HK-2 (cell line): ENCODE results near the gene PET100.

ENCODE experiments used
- DNase-seq: peaks from one replicate; pipeline ENCODE4 v3.0.0-alpha.2; 2018; ENCODE audit not compliant: unreplicated experiment

PET100 gene

DNA sequence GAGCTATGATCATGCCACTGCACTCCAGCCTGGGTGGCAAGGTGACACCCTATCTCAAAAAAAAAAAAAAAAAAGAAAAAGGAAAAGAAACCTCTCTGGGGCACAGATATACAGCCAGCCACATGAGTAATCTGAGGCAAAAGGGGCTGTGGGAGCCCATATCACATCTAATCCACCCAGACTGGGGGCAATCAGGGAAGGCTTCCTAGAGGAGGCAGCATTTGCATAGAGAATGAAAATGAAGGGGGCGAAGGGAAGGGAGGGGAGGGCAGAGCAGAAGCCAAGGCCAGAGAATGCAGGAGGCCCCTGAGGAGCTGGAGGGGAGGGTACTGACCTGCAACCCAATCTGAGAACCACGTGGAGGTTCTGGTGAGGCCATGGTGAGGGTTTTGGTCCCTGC is 20.6 kb downstream of the PET100 start:
- DNase-seq = no peak

DNA sequence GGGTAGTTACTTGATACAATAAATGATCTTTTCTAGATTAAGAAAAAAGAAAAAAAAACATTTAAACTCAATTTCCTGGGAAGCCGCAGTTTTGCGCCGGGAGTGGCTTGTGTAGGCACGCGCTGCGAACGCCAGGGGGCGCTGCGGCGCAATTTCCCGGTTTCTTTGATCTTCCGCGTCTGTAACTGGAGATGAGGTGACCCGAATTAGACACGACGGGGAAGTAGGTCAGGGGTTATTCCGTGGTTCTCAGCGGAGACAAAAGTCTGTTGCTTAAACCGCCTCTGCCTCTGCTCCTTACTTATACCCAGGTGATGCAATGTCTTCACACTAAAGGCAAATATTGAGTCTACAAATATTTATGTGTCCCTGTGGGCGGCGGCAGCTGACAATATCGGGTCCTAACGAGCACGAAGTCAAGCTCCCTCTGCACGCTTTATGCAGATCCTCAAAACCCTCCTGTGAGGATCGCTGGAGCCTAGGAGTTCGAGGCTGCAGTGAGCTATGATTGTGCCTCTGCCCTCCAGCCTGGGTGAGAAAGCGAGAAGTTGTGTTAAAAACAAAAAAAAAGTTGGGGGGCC is 22.6 kb downstream of the PET100 start:
- peak; percentile 86 for DNase-seq

DNA sequence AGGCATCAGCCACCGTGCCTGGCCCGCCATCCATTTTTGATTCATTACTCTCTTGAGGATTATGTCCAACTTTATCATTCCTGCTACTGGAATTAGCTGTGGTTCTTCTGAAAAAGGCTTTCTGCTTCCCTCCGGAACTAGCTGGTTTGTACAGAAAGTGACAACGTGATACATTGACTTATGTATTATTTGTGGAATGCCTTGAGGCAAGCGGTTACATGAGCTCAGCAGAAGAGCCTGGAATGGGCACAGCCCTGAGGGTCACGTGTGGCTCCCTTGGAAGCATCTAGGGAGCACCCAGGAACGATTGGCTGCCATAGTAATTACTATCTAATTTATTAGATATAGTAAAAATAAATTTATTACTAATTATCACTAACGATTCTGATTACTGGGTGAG is 24.8 kb downstream of the PET100 start:
- no peak for DNase-seq

DNA sequence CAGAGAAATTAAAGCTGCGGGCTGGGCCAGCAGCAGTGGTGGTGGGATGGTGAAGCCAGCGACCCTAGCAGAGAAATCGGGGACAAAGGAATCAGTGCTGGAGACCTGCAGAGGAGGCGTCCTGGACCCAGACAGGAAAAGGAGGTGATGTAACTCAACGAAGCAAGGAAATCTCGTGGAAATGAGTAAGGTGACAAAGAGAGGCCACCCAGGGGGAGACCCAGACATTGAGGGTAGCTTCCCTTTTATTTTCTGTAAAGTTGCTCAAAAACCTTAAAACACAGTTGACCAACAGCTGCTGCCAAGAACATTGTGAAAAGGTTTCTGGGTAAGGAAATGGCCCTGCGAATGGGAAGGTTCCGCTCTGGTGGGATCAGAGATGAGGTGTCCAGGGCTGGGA is 26.0 kb downstream of the PET100 start:
- DNase-seq = no peak

DNA sequence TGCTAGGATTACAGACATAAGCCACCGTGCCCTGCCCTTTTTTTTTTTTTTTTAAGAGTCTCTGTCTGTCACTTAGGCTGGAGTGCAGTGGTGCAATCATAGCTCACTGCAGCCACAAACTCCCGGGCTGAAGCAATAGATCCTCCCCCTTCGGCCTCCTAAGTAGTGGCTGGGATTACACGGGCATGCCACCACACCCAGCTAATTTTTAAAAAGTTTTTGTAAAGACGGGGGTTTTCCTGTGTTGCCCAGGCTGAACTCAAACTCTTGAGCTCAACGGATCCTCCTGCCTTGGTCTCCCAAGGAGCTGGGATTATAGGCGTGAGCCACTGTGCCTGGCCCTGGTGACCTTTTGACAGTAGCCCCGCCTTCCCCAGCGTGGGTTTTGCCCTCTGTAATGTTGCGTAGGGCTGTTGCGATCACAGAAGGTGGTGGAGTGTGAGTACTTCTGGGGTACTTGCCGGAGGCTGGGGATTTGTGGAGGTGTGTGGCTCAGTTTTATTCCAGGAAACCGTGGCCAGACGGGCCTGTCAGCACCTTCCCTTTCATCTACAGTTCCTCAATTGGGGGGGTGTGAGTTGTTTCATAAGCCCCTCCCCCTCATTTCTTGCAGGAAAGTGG is 27.6 kb downstream of the PET100 start:
- no peak for DNase-seq

DNA sequence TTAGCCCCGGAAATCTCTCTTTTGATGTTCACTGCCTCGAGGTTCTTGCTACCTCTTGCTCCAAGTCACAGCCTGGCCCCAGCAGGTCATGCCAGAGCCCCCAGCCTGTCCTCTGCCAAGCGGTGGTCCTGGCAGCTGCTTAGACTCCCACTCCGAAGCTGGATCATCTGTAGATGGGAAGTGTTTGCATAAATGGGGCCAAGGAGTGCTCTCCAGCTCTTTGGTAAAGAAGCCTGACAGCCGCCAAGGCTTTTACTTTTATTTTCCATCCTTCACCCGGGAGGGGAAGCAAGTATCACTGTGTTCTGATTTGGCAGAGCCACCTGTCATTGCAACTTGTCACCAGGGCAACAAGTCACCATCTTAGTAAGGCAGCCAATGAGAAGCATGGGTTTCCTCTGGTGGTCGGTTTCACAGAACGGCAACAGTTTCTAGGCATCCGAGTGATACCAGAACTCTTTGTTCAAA is 28.7 kb downstream of the PET100 start:
- no peak for DNase-seq

DNA sequence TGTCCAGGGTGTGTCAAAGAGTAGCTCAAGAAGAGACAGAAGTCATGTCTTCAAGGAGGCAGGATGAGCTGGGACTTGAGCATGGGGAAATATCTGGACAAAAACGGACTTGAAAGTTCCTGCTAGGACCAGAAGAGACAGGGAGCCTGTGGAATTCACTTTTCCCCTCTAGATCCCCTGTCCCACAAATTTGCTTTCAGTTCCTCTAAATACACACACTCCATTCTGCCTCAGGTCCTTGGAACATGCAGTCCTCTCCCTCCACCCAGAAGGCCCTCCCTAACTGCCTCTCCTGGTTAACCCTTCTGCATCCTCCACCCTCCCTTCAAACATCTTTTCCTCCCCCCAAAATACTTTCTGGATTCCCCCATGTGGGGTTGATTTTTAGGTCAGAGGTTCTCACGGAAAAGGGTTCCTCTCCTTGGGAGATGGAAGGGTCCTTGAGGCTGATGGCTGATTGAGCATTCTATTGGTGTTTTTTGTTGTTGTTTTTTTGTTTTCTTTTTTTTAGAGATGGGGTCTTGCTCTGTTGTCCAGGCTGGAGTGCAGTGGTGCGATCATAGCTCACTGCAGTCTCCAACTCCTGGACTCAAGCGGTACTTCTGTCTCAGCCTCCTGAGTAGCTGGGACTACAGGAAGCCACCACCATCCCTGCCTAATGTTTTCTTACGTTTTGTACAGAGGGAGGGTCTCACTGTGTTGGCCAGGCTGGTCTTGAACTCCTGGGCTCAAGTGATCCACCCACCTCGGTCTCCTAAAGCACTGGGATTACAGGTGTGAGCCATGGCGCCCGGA is 32.3 kb downstream of the PET100 start:
- no peak for DNase-seq

DNA sequence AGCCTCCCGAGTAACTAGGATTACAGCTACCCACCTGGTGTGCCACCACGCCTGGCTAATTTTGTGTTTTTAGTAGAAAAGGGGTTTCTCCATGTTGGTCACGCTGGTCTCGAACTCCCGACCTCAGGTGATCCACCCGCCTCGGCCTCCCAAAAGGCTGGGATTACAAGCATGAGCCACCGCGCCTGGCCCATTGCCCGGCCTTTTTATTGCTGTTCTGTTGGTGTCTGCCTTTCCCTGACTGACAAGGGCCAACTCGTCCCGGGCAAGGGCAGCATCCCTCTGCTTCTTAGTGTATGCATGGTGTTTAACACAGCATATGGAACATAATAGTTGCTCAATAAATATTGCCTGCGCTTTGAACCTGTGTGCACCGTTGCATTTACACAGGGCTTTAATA is 33.1 kb downstream of the PET100 start:
- DNase-seq = no peak

DNA sequence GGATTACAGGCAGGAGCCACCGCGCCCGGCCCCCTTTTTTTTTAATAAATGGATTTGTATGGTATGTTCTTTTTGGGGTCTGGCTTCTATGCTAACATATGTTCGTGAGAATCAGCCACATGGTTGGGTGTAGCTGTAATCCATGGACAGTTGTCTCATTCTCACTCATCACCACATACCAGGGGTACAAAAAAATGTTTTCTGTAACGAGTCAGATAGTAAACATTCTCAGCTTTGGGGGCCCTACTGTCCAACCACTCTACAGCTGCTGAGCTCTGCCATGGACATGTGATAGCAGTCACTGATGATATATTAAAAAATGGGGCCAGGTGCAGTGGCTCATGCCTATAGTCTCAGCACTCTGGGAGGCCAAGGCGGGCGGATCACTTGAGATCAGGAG is 34.1 kb downstream of the PET100 start:
- DNase-seq = no peak

DNA sequence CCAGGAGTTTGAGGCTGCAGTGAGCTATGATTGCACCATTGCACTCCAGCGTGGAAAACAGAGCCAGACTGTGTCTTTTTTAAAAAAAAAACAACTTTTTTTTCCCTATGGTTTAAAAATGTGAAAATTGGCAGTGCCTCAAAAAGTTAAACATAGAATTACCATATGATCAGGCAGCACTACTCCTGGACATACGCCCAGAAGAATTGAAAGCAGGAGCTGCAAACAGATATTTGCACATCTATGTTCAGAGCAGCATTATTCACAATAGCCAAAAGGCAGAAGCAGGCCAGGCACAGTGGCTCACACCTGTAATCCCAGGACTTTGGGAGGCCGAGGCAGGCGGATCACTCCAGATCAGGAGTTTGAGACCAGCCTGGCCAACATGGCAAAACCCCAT is 35.5 kb downstream of the PET100 start:
- no peak for DNase-seq

DNA sequence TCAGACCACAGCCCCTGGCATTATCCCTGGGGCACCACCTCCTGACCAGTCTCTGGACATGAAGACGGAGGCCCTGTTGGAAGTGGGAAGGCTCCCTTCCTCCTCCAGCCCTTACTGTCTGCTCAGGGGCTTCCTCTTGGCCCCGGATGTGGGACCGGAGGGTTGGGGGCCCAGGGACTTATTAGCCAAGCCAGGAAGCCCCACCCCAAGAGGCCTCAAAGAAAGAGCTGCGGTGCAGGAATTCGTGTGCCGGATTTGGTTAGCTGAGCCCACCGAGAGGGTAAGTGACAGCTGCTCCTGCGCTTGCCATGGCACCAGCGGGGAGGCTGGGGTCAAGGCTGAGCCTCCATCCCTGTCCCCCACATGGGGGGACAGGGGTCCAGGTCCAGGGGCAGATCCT is 39.2 kb downstream of the PET100 start, which contains the start of gene RETN:
Gene RETN, plus strand, starts transcription at position 208 of the 400 bp plus-strand sequence. CDS start 278 bp downstream, outside the sequence.
- no peak for DNase-seq

DNA sequence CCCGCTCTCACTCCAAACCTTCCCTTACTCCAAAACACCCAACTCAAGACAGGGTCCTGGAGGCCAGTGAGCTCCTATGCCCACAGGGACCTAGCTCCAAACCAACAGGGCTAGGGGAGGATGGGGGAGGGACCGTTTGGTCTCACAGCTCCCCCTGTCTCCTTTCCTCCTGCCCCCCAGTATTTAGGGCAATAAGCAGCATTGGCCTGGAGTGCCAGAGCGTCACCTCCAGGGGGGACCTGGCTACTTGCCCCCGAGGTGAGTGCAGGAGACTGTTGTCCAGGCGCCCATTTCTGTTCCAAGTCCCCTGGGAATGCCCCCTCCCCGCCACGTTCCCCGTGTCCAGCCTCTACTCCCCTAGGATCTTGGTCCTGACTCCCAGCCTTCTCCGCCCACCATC is 40.0 kb downstream of the PET100 start:
- DNase-seq = no peak

DNA sequence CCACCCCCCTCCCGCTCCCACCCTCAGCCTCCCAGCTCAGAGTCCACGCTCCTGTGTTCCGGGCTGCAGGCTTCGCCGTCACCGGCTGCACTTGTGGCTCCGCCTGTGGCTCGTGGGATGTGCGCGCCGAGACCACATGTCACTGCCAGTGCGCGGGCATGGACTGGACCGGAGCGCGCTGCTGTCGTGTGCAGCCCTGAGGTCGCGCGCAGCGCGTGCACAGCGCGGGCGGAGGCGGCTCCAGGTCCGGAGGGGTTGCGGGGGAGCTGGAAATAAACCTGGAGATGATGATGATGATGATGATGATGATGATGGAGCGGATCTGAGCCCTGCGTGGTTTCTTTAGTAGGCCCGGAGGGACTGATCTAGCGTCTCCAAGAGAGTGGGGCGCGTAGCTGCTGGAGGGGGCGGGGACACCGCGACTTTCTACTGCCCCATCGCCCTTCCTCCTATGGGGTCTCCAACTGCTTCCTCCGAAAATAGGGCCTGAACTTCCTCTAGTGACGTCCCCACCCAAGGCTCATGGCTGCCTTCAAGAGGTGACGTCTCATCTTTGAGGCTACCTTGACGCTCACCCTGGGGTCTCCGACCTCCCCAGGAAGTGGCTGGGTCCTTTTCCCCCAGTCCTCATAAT is 40.7 kb downstream of the PET100 start:
- no peak for DNase-seq

DNA sequence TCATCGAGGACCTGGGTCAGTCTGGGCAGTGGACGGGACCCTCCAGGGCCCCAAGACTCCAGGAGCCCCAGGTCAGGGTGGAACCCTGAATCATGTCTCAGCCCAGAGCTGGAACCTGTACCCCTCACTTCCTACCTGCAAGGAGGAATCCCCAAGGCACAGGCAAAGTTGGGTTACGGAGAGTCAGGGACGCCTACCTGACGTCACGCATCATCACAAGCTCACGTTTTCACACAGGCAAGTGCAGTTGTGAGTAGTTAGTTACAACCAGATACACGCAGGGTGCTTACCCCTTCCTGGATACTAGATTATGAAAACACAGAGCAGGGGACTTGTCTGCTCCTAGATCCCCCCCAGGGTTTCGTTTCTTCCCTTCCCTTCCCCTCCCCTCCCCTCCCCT is 41.2 kb downstream of the PET100 start:
- DNase-seq = no peak

DNA sequence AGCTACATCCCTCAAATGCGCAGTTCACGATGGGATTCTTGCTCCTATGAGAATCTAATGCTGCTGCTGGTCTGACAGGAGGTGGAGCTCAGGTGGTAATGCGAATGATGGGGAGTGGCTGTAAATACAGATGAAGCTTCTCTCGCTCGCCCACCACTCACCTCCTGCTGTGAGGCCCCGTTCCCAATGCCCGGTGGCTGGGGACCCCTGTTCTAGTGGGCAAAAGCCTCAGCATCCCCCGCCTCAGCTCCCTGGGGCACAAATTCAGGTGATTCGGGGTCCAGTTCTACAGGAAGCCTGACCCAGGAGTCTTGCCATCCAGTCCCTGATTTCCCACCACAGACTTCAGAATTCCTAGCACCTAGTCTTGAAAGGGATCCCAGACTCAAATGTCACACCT is 42.9 kb downstream of the PET100 start:
- no peak for DNase-seq

DNA sequence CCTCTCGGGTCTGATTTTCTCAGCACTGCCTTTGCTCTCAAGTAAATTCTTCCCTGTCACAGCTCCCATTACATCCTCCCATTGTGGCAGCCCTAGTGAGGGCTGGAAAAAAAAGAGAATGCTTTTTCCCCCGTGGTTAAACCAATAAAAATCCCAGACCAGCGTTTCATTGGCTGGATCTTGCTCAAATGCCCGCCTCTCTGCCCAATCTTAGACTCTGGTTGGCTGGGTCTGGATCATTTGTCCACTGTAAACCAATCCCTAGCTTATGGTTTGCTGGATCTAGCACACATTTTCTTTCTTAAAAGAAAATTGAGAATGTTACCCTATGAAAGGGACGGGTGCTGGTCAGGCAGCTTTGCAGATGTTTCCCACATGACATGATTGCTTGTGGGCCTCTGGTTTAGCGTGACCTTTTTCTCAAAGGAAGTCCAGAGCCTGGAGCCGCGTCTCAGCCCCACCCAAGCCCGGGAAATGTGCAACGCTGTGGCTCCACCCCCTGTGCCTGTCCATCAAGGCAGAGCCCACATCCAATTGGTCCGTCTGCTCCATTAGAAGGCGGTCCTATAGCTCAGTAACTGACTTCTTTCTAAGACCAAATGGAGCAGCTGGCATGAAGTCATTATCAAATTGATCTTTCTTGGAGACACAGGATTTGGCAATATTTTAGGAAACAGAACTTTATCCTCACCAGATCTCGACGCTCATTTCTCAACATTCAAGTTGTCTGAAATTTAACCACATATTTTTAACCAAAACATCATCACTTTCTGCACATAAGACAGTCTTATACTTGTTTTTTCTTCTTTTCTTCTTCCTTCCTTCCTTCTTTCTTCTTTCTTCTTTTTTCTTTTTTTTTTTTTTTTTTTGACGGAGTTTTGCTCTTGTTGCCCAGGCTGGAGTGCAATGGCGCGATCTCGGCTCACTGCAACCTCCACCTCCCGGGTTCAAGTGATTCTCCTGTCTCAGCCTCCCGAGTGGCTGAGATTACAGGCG is 44.7 kb downstream of the PET100 start:
- DNase-seq = peak; percentile 35

DNA sequence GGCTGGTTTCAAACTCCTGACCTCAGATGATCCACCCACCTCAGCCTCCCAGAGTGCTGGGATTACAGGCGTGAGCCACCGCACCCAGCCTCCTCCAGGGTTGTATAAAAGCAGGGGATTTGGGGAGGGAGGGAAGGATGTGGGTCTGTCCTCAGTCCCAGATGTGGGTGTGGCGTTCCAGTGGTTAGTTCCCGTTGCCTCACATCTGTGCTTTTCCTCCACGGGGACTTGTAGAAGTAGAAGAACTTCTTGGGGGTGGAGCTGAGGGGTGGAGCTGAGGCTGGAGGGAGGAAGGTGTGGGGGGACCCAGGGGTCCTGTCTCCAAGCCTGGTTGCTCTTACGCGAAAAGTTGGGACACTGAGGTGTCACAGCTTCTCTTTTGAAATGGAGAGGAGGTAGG is 46.8 kb downstream of the PET100 start:
- no peak for DNase-seq

DNA sequence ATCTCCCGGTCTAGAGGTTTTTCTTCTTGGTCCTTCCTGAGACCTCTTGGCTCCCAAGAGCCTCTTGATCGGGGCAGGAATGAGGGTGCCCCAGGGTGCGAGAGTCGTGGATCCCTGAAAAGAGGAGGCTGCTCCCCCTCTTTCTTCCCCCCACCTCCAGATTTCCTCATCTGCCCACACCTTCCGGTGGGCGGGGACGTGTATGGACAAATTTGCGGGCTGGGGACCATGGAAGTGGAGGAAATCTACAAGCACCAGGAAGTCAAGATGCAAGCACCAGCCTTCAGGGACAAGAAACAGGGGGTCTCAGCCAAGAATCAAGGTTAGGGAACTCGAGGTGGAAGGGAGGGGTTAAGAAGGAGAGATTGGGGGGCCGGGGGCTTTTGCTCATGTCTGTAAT is 47.3 kb downstream of the PET100 start, which contains the start of gene MCEMP1:
Gene MCEMP1, plus strand, starts transcription at position 237 of the 400 bp plus-strand sequence. Its CDS starts 31 bp downstream, at position 268.
- no peak for DNase-seq

DNA sequence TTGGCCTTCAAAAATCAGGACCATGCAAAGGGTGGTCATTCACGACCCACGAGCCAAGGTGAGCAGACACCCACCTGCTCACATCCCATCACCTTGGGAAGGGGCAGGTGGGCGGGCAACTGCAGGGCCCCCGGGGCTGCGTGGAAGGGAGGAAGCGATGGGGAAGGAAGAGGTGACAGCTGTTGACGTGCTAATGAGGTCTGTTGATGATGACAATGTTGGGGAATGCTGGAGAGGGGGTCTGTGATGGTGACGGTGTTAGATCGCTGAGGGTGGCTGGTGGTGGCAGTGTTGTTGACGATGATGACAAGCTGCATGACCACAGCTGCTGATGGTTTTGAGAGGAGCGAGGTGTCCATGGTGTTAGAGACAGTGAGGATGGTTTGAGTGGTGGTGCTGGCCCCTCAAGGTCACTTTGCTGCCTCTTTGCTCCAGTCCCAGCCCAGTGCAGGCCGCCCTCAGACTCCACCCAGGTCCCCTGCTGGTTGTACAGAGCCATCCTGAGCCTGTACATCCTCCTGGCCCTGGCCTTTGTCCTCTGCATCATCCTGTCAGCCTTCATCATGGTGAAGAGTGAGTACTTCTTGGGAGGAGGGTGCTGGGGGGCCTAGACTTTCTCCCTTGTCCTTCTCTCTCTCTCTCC is 48.2 kb downstream of the PET100 start:
- DNase-seq = no peak

DNA sequence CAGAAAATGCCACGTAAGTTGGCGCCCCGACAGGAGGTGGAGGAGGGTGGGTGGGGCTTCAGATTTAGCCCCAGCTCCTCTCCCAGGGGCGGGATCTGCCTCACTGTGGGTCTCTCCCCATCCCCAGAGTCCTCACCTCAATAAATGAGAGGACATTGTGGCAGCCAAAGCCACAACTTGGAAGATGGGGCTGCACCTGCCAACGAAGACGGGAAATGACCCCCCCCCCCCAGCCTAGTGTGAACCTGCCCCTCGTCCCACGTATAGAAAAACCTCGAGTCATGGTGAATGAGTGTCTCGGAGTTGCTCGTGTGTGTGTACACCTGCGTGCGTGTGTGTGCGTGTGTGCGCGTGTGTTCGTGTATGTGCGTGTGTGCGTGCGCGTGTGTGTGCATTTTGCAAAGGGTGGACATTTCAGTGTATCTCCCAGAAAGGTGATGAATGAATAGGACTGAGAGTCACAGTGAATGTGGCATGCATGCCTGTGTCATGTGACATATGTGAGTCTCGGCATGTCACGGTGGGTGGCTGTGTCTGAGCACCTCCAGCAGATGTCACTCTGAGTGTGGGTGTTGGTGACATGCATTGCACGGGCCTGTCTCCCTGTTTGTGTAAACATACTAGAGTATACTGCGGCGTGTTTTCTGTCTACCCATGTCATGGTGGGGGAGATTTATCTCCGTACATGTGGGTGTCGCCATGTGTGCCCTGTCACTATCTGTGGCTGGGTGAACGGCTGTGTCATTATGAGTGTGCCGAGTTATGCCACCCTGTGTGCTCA is 49.6 kb downstream of the PET100 start:
- DNase-seq = no peak
